Measurements from ENCODE around the gene SRCAP. TPM values are rescaled to one million over a fixed set of nuclear protein-coding genes. Genes with fewer than 3 reads are reported as not detected.
A peak's percentile ranks its signal among the peaks of the same experiment; 100 is the strongest.

Gene SRCAP
- total RNA-seq, 4 donors from 2014 or later: 15.9 to 40.4 (median 30.0) TPM

DNA sequence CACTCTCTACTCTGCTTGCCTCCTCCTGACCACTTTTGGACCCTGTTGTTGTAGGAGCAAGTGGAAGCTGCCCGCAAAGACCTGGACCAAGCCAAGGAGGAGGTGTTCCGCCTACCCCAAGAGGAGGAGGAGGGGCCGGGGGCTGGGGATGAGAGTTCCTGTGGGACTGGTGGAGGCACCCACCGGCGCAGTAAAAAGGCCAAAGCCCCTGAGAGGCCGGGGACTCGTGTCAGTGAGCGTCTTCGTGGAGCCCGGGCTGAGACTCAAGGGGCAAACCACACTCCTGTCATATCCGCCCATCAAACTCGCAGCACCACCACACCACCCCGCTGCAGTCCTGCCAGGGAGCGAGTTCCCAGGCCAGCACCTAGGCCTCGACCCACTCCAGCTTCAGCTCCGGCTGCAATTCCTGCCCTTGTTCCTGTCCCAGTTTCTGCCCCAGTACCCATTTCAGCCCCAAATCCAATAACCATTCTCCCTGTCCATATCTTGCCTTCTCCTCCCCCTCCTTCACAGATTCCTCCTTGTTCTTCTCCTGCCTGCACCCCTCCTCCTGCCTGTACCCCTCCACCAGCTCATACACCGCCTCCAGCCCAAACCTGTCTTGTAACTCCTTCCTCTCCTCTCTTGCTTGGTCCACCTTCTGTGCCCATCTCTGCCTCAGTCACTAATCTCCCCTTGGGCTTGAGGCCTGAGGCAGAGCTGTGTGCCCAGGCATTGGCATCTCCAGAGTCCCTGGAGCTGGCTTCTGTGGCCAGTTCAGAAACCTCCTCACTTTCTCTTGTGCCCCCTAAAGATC is 38.2 kb downstream of the SRCAP start:
- TF ChIP-seq, protein P1, sequence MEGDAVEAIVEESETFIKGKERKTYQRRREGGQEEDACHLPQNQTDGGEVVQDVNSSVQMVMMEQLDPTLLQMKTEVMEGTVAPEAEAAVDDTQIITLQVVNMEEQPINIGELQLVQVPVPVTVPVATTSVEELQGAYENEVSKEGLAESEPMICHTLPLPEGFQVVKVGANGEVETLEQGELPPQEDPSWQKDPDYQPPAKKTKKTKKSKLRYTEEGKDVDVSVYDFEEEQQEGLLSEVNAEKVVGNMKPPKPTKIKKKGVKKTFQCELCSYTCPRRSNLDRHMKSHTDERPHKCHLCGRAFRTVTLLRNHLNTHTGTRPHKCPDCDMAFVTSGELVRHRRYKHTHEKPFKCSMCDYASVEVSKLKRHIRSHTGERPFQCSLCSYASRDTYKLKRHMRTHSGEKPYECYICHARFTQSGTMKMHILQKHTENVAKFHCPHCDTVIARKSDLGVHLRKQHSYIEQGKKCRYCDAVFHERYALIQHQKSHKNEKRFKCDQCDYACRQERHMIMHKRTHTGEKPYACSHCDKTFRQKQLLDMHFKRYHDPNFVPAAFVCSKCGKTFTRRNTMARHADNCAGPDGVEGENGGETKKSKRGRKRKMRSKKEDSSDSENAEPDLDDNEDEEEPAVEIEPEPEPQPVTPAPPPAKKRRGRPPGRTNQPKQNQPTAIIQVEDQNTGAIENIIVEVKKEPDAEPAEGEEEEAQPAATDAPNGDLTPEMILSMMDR (IDR thresholded peaks at IDR 0.05): no peak
- no peak for DNase-seq (ENCODE audit: low spot score)
- no peak for ATAC-seq (ENCODE audit: low FRiP score)

DNA sequence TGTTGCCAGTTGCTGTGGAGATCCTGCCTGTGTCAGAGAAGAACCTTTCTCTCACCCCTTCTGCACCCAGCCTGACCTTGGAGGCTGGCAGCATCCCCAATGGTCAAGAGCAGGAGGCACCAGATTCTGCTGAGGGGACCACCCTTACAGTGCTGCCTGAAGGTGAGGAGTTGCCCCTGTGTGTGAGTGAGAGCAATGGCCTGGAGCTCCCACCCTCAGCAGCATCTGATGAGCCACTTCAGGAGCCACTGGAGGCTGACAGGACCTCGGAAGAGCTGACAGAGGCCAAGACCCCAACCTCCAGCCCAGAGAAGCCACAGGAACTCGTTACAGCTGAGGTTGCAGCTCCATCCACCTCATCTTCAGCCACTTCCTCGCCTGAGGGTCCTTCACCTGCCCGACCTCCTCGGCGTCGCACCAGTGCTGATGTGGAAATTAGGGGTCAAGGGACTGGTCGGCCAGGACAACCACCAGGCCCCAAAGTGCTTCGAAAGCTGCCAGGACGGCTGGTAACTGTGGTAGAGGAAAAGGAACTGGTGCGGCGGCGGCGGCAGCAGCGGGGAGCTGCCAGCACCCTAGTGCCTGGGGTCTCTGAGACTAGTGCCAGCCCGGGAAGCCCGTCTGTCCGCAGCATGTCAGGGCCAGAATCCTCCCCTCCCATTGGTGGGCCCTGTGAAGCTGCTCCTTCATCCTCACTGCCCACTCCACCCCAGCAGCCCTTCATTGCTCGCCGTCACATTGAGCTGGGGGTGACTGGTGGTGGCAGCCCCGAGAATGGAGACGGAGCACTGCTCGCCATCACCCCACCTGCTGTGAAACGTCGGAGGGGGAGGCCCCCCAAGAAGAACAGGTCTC is 39.0 kb downstream of the SRCAP start:
- ATAC-seq (ENCODE audit: low FRiP score): no peak
- TF ChIP-seq, protein P1 (IDR thresholded peaks at IDR 0.05): no peak
- no peak for DNase-seq (ENCODE audit: low spot score)

DNA sequence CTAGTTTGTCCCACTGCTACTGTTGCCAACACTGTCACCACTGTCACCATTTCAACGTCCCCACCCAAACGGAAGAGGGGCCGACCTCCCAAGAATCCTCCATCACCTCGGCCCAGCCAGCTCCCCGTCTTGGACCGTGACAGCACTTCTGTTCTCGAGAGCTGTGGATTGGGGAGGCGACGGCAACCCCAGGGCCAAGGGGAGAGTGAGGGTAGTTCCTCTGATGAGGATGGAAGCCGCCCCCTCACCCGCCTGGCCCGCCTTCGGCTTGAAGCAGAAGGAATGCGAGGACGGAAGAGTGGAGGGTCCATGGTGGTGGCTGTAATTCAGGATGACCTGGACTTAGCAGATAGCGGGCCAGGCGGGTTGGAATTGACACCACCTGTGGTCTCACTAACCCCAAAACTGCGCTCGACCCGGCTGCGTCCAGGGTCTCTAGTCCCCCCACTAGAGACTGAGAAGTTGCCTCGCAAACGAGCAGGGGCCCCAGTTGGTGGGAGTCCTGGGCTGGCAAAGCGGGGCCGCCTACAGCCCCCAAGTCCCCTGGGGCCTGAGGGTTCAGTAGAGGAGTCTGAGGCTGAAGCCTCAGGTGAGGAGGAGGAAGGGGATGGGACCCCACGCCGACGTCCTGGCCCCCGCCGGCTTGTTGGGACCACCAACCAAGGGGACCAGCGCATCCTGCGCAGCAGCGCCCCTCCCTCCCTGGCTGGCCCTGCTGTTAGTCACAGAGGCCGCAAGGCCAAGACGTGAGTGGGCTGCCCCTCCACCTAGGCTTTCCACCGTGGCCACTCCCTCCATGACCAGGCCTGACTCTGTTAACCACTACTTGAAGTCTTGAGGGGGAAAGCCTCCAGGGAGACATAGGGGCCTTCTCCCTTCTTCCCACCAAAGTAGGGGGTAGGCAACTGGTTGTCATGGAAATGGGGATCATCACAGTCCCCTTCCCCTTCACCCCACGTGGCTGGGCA is 40.3 kb downstream of the SRCAP start:
- no peak for DNase-seq (ENCODE audit: low spot score)
- ATAC-seq (ENCODE audit: low FRiP score): no peak

DNA sequence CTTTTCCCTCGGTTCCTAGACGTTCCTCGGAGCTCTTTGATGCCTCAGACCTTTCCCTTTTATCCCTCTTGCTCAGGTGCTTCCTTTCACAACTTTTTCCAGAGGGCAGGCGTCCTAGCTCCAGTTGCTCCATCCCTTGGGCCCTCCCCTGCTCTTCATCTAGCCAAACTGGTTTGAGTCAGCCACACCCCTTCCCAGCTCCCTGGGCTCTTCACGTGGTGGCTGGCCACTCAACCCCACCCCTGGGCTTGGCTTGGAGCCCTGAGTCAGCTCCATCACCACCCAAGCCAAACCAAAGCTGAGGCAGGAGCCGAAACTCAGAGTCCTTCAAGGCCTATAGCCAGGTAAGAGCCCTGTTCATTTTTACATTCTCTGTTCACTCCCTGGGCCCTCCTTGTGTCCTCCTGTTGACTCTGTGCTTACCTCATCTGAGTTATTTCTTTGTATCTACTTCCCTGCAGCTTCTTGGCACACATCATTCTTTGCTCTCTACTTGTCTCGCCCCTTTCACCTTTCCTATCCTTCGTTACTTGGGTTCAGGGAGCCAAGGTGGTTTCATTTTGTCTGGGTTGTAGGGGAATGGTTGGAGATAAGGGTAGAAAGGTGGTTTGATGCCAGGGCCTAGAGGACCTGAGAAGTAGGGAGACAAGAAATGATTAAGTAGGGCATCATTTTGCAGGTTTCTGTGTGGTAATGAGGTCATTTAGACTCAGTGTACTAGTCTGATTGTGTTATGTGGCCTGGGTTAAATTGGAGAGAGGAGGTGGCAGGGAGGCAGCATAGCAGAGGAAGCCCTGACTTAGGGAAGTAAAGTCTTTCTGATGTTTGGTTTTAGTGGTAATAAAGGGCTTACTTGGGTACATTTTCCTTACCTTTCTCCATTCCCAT is 41.6 kb downstream of the SRCAP start:
- TF ChIP-seq, protein P1 (IDR thresholded peaks at IDR 0.05): no peak
- DNase-seq (ENCODE audit: low spot score): peak; percentile 33
- ATAC-seq (ENCODE audit: low FRiP score): peak; percentile 72

More for the DNA sequence above, 40.3 kb downstream of the SRCAP start:
- TF ChIP-seq, protein P1 (IDR thresholded peaks at IDR 0.05): no peak

DNA sequence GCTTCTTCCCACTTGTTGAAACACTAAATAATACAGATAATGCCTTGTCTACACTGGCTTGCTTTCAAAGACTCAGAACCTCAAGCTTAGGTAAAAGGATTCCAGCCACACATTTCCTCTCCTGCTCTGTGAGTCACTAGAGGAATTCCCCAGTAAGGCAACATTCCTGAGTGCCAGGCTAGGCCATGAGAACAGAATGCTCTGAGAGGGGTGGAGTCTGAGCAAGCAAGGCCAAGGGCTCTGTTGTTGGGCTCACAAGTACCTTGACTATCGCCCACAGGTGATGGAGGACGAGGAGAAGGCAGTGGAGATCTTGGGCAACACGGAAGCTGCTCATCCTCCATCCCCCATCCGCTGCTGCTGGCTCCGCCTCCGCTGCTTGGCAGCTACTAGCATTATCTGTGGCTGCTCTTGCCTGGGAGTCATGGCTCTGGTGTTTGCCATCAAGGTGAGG is 42.5 kb downstream of the SRCAP start:
- TF ChIP-seq, protein P1 (IDR thresholded peaks at IDR 0.05): no peak
- DNase-seq (ENCODE audit: low spot score) (no peak), ATAC-seq (ENCODE audit: low FRiP score) (peak; percentile 89)
